Measurements from ENCODE around the gene MATCAP1. TPM values are rescaled to one million over a fixed set of nuclear protein-coding genes. Genes with fewer than 3 reads are reported as not detected.

The MATCAP1 gene
- polyA plus RNA-seq, 2 of the 4 experiments (the other 2 are of a cell fraction), result 7.5 to 20.8 TPM

DNA sequence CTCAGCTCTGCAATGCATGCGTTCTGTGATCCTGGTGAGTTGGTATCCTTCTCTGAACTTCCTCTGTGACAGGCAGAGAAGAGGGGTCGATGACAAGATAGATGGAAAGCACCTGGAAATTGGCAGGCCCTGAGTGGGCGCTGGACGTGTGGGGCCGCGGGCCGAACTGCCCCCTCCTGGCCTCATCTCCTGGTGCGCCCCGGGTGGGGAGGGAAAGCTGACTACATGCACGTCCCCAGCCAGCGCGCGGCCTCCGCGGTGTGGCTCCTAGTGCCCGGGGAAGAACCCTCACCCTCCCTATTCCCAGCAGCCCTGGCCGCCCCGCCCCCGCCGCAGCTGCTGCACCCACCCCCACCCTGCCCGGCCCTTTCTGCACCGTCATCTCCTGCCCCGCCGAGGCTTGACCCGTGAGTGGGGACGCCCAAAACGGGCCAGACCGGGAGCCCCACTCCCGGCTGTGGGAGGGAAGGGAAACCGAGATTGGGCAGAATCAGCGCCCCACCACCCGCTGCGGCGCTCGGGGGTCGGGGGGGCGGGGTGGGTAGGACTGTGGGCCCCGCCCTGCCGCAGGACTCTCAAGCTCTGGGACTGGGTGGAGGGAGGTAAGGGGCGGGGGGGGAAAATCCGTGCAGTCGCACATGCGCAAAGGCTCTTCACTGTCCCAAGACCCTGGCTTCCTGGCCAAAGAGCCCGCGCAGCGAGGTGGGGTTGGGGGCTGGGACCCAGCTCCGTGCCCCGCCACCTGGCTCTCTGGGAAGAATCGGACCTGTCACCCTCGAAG is 13.4 kb downstream of the MATCAP1 start, which contains the start of gene NOL3:
Gene NOL3 (plus strand): TSS at position 371 of the 781 bp plus-strand sequence.
- no peaks in the 10 kb centered on the region for H3K9me3 ChIP-seq
- peak within 1 kb of the TSS; percentile 51 for H3K4me3 ChIP-seq
- ChIA-PET POLR2A (interaction anchor here (0.5 to 2.9 kb wide), 10 partner anchors 9 to 209 kb away, joined by 3 to 46 read pairs (median 4); partner anchors contain the start of genes B3GNT9, CES3, FBXL8 and FHOD1), CTCF (interaction anchor here (0.6 to 20.5 kb wide), 21 partner anchors 14 to 216 kb away, joined by 3 to 314 read pairs (median 3); partner anchors contain the start of genes B3GNT9, CES4A, EXOC3L1 and FBXL8)
- DNase-seq (ENCODE audit: low read depth in 1 of 2, low spot score in 1 of 2) (peak; percentile 89 to 94), ATAC-seq (peak; percentile 58 to 70), FAIRE-seq (no peak)
- H3K27ac ChIP-seq, result peak within 1 kb of the TSS; percentile 97 to 99
- 0% methylated on average over 20 of the region's 50 CpGs for WGBS (ENCODE audit: missing lambda C conversion rate)
- peak within 1 kb of the TSS; percentile 99 for H3K4me2 ChIP-seq
- H3K4me1 ChIP-seq, result peaks cover 41% of the 10 kb centered on the region
- TF ChIP-seq EP300 (IDR thresholded peaks at IDR 0.05), result peak in 1 of 2 experiments; percentile 47; a peak in 1 of 5 replicates
- TF ChIP-seq ESRRA (IDR thresholded peaks at IDR 0.05; ENCODE audit: borderline replicate concordance, low read length), result no peak
- peak; percentile 40 for TF ChIP-seq MAFK (IDR thresholded peaks at IDR 0.05; ENCODE audit: partially characterized antibody)
- TF ChIP-seq POLR2A (IDR thresholded peaks at IDR 0.05; ENCODE audit: low read length), result peak; percentile 95
- TF ChIP-seq, protein P1, sequence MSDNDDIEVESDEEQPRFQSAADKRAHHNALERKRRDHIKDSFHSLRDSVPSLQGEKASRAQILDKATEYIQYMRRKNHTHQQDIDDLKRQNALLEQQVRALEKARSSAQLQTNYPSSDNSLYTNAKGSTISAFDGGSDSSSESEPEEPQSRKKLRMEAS (IDR thresholded peaks at IDR 0.05), result peak; percentile 54; the same call in 1 of the 2 replicates
- TF ChIP-seq, protein P2, sequence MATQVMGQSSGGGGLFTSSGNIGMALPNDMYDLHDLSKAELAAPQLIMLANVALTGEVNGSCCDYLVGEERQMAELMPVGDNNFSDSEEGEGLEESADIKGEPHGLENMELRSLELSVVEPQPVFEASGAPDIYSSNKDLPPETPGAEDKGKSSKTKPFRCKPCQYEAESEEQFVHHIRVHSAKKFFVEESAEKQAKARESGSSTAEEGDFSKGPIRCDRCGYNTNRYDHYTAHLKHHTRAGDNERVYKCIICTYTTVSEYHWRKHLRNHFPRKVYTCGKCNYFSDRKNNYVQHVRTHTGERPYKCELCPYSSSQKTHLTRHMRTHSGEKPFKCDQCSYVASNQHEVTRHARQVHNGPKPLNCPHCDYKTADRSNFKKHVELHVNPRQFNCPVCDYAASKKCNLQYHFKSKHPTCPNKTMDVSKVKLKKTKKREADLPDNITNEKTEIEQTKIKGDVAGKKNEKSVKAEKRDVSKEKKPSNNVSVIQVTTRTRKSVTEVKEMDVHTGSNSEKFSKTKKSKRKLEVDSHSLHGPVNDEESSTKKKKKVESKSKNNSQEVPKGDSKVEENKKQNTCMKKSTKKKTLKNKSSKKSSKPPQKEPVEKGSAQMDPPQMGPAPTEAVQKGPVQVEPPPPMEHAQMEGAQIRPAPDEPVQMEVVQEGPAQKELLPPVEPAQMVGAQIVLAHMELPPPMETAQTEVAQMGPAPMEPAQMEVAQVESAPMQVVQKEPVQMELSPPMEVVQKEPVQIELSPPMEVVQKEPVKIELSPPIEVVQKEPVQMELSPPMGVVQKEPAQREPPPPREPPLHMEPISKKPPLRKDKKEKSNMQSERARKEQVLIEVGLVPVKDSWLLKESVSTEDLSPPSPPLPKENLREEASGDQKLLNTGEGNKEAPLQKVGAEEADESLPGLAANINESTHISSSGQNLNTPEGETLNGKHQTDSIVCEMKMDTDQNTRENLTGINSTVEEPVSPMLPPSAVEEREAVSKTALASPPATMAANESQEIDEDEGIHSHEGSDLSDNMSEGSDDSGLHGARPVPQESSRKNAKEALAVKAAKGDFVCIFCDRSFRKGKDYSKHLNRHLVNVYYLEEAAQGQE (IDR thresholded peaks at IDR 0.05), result no peak
- no peak for TF ChIP-seq KDM5A (IDR thresholded peaks at IDR 0.05)
- TF ChIP-seq, protein P3, sequence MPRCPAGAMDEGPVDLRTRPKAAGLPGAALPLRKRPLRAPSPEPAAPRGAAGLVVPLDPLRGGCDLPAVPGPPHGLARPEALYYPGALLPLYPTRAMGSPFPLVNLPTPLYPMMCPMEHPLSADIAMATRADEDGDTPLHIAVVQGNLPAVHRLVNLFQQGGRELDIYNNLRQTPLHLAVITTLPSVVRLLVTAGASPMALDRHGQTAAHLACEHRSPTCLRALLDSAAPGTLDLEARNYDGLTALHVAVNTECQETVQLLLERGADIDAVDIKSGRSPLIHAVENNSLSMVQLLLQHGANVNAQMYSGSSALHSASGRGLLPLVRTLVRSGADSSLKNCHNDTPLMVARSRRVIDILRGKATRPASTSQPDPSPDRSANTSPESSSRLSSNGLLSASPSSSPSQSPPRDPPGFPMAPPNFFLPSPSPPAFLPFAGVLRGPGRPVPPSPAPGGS (IDR thresholded peaks at IDR 0.05), result peak; percentile 52; the same call in 1 of the 3 replicates
- TF ChIP-seq, protein P4, sequence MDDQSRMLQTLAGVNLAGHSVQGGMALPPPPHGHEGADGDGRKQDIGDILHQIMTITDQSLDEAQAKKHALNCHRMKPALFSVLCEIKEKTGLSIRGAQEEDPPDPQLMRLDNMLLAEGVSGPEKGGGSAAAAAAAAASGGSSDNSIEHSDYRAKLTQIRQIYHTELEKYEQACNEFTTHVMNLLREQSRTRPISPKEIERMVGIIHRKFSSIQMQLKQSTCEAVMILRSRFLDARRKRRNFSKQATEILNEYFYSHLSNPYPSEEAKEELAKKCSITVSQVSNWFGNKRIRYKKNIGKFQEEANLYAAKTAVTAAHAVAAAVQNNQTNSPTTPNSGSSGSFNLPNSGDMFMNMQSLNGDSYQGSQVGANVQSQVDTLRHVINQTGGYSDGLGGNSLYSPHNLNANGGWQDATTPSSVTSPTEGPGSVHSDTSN (IDR thresholded peaks at IDR 0.05), result peak; percentile 47; the same call in 1 of the 2 replicates
- TF ChIP-seq, protein P5, sequence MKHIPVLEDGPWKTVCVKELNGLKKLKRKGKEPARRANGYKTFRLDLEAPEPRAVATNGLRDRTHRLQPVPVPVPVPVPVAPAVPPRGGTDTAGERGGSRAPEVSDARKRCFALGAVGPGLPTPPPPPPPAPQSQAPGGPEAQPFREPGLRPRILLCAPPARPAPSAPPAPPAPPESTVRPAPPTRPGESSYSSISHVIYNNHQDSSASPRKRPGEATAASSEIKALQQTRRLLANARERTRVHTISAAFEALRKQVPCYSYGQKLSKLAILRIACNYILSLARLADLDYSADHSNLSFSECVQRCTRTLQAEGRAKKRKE (CRISPR knock-in tag; IDR thresholded peaks at IDR 0.05; ENCODE audit: low read depth), result peak; percentile 24; the same call in 1 of the 2 replicates
- peak; percentile 57; the same call in 1 of the 2 replicates for TF ChIP-seq PHF8 (IDR thresholded peaks at IDR 0.05; ENCODE audit: borderline replicate concordance, low read depth)
- TF ChIP-seq GATA3 (IDR thresholded peaks at IDR 0.05; ENCODE audit: borderline replicate concordance), result 0 out of 2 replicates have a peak, but pooled peaks have one; percentile 3
- no peak for TF ChIP-seq ZSCAN20 (CRISPR knock-in tag; IDR thresholded peaks at IDR 0.05)
- peak; percentile 47 to 82; a peak in 3 of 5 replicates for TF ChIP-seq JUN (IDR thresholded peaks at IDR 0.05)
- TF ChIP-seq CHD2 (IDR thresholded peaks at IDR 0.05; ENCODE audit: low read length, partially characterized antibody), result peak; percentile 42

DNA sequence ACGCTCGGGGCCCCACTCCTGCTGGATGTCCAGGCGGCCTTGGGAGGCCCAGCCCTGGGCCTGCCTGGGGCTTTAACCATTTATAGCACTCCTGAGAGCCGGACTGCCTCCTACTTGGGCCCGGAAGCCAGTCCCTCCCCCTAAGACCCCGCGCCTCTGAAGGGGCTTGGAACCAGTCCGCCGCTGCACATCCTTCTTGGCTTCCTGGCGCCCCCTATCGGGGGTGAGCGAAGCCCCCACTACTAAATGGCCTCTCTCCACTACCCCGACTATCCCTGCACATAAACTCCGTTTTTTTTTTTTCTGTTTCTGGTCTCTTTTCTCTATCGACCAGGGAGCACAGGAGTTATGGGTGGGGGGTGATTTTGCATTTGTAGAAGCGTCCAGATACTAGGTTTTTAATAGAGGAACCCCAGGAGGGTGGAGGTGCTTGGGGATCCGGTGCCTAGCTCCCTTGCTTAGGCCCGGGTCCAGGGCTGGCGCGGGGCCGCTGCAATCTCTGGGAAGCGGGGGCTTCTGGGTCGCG is 14.1 kb downstream of the MATCAP1 start:
- H3K4me3 ChIP-seq, result peak overlapping the region; percentile 51
- ChIA-PET POLR2A (interaction anchor here (1.0 to 2.9 kb wide), 6 partner anchors 9 to 209 kb away, joined by 3 to 46 read pairs (median 4); partner anchors contain the start of genes CES3, FBXL8, FHOD1 and TRADD), CTCF (interaction anchor here (0.6 to 20.5 kb wide), 24 partner anchors 14 to 216 kb away, joined by 3 to 314 read pairs (median 4); partner anchors contain the start of genes B3GNT9, CES4A, EXOC3L1 and FBXL8)
- ATAC-seq (peak; percentile 1 to 25; a peak in 4 of 6 replicates), FAIRE-seq (no peak), DNase-seq (ENCODE audit: low read depth in 1 of 2, low spot score in 1 of 2) (peak in 1 of 2 experiments; percentile 50)
- WGBS (ENCODE audit: missing lambda C conversion rate), result 19% methylated on average over 24 of the region's 24 CpGs
- TF ChIP-seq, protein P6, sequence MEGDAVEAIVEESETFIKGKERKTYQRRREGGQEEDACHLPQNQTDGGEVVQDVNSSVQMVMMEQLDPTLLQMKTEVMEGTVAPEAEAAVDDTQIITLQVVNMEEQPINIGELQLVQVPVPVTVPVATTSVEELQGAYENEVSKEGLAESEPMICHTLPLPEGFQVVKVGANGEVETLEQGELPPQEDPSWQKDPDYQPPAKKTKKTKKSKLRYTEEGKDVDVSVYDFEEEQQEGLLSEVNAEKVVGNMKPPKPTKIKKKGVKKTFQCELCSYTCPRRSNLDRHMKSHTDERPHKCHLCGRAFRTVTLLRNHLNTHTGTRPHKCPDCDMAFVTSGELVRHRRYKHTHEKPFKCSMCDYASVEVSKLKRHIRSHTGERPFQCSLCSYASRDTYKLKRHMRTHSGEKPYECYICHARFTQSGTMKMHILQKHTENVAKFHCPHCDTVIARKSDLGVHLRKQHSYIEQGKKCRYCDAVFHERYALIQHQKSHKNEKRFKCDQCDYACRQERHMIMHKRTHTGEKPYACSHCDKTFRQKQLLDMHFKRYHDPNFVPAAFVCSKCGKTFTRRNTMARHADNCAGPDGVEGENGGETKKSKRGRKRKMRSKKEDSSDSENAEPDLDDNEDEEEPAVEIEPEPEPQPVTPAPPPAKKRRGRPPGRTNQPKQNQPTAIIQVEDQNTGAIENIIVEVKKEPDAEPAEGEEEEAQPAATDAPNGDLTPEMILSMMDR (IDR thresholded peaks at IDR 0.05), result peak; percentile 76
- peak in 1 of 2 experiments; percentile 39; a peak in 3 of 5 replicates for TF ChIP-seq RAD21 (conservative IDR thresholded peaks at IDR 0.05 in 1 of 2, IDR thresholded peaks at IDR 0.05 in 1 of 2)
- peak; percentile 27; the same call in 1 of the 3 replicates for TF ChIP-seq SMC3 (IDR thresholded peaks at IDR 0.05)
- no peak for TF ChIP-seq JUNB (IDR thresholded peaks at IDR 0.05)
- peaks cover 36% of the 10 kb centered on the region for H3K4me1 ChIP-seq
- peak overlapping the region; percentile 99 for H3K4me2 ChIP-seq
- H3K9me3 ChIP-seq, result no peaks in the 10 kb centered on the region
- peak overlapping the region; percentile 97 to 99 for H3K27ac ChIP-seq
